ENCODE results near the gene BTG3.

BTG3 gene, protein sequence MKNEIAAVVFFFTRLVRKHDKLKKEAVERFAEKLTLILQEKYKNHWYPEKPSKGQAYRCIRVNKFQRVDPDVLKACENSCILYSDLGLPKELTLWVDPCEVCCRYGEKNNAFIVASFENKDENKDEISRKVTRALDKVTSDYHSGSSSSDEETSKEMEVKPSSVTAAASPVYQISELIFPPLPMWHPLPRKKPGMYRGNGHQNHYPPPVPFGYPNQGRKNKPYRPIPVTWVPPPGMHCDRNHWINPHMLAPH

DNA sequence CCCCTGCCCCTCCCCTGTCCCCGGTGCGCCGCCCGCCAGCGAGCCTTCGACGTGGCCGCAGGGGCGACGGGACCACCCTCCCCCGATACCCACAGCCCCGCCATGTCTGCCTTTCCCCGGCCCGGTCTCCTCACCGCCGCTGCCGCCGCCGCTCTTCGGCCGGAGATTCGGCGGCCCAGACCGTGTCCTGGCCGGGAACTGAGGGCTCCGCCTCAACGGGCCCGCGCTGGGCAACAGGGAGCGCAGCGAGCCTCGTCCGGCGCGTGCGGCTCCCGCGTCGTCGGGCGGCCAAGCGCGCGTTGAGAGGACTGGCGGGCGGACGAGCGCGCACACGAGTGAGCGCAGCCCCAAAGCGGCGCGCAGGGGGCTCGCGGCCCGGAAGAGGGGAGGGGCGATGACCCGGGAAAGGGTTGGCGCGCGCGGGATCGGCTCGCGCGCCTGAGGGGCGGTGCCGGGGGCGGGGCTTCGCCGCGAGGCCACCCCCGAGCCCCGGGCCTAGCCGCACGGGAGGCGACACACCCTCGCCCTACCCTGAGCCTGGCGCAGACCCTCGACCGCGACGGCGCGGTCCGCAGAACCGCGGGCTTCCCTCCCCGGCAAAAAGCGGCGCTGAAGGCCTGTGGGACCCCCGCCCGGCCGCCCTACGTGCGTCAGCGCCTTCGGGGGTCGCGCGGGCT, at the start of gene BTG3:
TSS of gene BTG3 (minus strand) at position 337 of the 677 bp plus-strand sequence. CDS start 3,757 bp downstream, outside the sequence.
- DNase-seq (ENCODE audit: low read depth) = peak; percentile 66

DNA sequence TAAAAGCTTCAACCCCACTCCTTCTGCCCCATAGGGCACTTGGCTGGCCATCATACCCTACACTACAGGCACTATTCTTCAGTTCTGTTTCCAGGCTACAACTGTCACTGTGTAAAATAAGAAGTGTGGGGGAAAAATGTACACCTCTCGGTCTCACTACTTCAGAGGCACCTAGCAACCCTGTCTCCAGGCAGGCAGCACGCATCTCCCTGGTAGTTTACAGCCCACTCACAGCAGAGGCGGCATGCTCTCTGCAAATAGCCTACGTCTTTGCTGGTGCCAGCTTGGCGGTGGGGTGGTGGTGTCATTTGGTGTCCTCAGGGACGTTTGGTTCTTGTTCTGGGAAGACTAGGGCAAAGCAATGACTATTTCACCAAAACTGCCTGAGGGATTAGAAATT, 48.2 kb upstream of the BTG3 start:
- DNase-seq (ENCODE audit: low read depth) = no peak

DNA sequence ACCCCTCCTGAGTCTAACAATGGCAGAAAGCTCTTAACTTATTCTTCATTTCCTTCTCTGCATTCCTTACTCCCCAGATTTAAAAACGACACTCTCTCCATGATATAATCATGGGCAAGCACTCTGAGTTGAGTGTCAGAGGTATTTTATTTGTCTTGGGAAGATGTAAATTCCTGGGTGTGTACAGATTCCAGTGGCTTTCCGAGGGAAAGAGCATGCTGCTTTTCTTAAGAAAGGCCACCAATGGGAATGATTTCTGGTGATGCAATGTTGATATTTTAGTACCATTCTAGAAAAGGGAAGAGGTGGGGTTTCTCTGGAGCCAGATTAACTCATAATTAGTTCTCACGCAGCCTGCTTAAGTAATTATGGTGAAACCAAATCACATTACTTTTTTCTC, 47.8 kb upstream of the BTG3 start:
- no peak for DNase-seq (ENCODE audit: low read depth)

DNA sequence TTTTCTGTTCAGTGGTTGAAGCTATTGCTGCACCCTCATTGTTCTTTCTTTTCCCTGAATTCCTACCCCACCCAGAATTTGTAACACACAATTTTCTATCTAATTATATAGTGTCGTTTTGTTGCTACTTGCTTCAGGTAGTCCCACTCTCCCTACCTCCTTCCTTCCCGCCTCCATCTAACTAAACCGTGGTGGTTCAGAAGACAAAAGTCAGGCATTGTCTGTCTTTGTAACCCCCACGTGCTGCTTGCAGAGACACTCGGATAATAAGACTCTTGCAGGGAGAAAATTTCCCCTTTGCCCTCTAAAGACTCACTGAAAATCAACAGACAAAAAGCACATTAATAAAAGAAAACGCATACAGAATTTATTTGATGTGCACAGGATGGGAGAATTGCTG, 46.2 kb upstream of the BTG3 start:
- DNase-seq (ENCODE audit: low read depth) = no peak

DNA sequence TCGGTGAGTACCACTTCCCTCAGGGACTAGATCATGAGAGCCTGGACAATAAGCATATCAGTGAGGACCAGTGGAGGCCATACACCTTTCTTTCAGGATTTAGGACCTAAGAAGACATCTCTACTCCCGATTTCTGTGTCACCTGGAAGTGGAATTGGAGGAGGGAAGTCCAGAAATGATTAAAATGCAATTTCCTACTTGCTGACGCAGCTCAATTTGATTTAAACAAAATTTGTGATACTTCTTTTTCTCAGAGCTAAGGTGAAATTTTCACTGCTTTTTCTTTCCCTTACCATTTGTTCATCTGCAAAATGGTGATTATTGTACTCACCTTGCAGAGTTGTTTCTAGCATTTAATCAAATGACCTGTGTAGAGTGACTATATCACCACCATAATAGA, 38.8 kb upstream of the BTG3 start:
- DNase-seq (ENCODE audit: low read depth) = no peak

DNA sequence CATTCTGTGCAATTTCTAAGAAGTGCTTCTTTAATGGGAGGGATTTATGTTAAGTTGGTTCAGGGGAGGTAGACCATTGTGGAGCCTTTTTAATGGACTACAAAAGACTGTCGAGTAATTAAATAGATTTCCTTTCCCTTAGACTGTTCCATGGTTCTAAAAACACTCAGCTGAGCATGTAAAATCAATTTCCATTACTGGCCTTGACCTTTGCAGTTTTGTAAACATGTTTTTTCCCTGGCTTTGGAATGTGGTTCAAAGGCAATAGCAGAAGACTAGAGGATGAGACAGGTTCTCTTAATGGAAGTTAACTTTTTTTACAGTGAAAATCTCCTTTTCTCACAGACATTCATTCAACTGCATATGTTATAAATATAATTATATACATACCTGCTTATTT, 37.6 kb upstream of the BTG3 start:
- no peak for DNase-seq (ENCODE audit: low read depth)

DNA sequence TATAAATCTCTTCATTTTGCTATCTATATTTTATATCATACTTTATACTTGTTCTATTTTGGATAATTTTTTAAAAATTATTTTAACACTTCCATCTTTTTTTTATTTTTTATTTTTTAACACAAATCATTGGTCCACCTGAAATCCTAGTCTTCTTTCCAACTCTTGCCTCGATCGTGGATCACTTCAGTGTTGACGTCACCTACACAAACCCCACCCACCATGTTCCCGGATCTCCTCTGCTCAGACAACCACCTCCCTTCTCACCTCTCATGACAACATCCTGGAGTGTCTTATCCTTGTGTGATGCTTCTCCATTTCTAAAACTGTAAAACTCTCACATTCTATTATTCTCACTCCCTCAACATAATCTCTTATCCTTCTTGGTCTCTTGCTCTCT, 34.1 kb upstream of the BTG3 start:
- DNase-seq (ENCODE audit: low read depth) = no peak

DNA sequence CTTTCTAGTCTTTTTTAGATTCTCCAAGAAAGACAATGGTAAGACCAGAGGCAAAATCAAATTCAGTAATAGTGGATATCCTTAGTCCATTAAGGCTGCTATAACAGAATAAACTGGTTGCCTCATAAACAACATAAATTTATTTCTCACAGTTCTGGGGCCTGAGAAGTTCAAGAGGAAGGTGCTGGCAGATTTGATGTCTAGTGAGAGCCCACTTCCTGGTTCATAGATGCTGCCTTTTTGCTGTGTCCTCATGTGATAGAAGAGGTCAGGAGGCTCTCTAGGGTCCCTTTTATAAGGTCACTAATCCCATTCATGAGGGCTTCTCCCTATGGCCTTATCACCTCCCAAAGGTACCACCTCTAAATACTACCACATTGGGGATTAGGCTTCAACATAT, 31.5 kb upstream of the BTG3 start:
- no peak for DNase-seq (ENCODE audit: low read depth)

DNA sequence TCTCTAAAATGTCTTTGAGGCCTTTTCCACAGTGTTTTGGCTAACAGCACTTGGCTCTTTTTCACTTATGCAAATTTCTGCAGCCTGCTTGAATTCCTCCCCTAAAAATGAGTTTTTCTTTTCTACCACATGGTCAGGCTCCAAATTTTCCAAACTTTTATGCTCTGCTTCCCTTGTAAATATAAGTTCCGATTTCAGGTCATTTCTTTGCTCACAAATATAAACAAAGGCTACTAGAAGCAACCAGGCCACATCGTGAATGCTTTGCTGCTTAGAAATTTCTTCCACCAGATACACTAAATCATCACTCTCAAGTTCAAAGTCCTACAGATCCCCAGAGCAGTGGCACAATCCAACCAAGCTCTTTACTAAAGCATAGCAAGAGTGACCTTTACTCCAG, 28.1 kb upstream of the BTG3 start:
- DNase-seq (ENCODE audit: low read depth) = no peak

DNA sequence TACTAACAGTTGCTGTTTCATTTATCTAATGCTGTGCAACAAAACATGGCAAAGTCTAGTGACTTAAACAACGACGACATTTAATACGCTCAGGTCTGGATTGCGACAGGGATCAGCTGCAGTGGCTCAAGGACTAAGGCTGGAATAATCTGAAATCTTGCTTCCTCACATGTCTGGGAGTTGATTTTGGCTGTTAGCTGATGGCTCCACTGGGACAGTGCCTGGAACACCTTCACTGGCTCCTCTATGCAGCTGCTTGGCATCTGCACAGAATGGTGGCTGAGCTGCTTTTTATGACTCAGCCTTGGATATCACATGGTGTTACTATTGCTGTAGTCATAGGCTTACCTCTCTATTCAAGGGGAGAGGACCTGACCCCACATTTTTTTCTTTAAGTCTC, 24.0 kb upstream of the BTG3 start:
- DNase-seq (ENCODE audit: low read depth) = no peak

DNA sequence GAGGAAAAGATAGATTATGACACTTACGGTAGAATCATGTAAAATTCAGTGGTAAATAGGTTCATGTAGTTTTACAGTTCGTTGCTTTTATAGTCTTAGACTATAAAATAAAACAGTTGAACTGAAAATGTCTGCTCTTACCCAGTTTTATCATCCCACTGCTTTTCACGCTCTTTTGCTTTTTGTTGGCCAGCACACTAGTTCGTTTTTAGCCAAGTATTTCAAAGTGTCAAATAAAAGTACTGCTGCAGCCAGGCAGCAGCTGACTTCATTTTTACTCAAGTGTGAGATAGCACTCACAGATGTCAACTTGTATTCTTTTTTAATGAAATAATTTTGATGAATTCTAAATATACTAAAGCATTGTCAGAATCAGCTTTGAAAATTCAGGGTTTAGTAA, 18.5 kb upstream of the BTG3 start:
- DNase-seq (ENCODE audit: low read depth) = no peak

DNA sequence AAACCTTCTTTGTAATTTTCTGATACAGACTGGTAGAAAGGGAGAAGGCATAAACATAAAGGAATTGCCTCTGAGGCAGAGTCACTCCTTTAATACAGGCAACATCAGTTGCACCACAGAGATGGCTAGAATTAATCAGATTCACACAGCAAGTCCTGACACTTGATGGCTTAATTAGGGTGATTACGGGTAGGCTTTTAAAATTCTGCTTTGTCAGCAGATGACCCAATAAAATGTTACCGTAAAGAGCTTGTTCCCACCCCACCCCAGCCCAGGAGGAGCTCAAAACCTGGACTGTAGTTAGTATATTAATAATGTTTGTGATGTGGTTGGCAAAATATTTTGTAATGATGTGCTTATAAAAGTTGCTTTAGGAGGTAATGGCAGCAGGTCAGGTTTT, 9.3 kb upstream of the BTG3 start:
- DNase-seq (ENCODE audit: low read depth) = no peak

DNA sequence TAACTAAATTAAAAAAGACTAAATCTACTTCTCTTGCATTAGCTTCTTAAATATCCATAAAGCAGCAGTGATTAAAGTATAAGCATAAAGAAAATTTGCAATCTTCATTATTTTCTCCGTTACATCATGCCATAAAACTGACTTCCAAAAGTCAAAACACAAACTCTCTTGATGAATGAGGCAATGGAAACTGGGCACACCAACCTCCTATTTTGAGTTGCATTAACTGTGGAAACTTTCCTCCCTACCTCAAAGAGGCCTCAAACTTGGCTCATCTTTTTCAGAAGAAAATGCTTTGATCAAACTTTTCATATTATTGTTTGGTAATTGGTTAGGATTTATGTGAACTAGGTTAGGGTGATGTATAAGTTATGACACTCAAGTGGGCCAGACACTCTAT, 4.1 kb upstream of the BTG3 start:
- no peak for DNase-seq (ENCODE audit: low read depth)

DNA sequence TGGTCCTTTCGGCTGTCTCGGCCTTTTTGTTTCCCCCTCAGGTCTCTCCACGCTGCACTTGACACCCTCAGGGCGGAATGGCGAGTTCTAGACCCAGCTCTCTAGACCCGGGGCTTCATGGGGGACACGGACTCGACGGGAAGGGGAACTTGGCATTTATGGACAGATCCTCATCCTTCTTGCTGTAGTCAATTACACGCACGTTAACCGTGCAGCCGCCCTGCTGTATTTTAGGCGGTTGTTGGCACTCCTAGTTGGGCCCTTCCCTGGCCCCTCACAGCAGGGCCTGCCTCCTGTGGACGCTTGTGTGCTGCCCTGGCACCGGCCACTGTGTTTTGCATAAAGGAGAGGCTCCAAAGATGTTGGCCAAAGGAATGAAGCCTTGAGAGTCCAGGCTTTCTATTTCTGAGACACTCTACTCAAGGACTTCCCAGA, 558 bp upstream of the BTG3 start:
- no peak for DNase-seq (ENCODE audit: low read depth)

DNA sequence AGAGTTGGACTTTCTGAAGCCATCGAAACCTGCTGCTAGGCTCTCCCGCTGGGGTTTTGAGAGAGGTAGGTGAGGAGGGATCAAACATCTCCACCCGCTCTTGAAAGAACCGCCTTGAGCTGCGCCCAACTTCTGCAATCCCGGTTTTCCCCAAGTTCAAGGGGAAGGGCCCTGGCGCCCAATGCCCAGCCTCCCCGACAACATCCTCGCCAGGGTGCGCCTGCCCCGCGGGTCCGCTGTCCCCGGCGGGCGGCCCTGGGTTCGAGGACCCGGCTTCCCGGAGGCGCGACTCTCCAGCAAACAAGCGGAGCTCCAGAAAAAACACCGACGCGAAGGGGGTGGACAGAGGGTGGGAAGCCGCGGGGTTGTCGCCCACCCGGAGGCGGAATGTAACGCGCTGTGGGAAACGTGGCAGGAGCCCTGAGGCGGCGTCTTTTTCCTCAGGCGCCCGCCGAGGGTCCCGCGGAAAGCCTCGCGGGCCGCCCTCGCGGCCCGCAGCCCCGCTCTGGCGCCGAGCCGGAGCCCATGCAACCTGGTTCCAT, 607 bp downstream of the BTG3 start:
- DNase-seq (ENCODE audit: low read depth) = no peak

DNA sequence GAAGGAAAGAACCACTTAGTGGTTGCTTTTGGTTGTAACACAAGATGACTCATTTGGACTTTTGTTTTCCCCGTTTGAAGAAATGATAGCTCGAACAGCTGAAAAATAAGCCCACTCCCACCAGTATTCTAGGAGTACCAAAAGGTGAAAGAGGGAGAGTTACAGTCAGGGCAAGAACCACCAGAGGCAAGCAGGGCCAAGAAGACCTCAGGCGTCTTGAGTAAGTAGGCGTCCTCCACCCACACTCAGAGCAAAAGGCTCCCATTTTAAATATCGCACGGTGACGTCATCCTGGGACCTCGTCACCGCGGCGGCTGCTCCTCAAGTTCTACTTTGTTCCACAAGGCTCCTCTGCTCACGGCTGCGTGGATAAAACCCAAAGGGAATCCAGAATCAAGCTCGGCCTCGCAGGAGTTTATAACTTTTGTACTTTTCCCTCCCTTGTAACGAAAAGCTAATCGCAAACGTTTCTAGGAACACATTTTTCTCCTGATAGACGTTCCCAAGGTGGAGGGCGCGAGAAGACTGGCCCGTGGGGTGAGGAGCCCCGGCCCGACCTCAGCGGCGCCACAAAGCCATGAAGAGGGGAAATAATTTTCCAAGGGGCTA, 1.2 kb downstream of the BTG3 start:
- DNase-seq (ENCODE audit: low read depth) = peak; percentile 62

DNA sequence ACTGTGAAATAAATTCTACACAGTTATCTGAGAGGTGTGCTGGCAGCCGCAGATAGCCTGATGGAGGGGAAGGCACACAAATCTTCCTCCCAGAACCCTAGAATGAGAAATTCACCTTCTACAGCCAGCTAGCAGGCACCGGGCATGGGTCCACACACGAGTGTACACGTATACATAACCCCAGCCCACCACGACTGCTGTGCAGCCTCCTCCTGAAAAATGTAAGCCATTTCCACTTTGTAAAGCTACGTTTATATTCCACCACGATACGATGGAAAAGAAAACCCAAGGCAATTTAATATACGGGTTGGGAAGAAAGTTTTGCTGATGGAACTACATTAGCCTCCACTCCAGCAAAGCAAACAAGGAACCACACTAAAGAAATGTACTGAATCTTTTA, 1.8 kb downstream of the BTG3 start:
- no peak for DNase-seq (ENCODE audit: low read depth)

DNA sequence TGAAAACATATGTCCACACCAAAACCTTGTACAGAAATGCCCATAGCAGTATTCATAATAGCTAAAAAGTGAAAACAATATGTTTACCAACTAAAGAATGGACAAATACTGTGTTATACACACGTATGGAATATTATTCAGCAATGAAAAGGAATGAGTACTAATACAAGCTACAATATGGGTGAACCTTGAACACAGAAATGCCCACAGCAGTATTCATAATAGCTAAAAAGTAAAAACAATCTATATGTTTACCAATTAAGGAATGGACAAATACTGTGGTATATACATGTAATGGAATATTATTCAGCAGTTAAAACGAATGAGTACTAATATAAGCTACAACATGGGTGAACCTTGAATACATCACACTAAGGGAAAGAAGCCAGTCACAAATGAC, 3.0 kb downstream of the BTG3 start:
- DNase-seq (ENCODE audit: low read depth) = no peak

DNA sequence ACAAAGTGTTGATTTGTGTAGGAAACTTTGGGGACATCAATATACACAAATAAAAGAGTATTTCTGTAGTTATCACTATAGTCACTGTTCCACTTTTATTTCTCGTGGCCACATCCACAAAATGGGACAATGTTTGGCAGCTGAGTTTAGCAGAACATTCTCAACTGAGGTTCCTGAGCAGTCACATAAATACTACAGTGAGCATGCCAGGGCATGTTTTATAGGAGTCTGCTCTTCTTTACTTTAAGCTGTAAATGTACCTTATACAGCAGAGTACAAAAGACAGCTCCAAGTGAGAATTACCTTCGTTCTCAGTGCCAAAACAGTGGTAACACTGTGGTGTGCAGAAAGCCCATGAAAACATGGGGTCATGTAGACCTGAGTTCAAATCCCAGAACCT, 5.0 kb downstream of the BTG3 start:
- DNase-seq (ENCODE audit: low read depth) = no peak

DNA sequence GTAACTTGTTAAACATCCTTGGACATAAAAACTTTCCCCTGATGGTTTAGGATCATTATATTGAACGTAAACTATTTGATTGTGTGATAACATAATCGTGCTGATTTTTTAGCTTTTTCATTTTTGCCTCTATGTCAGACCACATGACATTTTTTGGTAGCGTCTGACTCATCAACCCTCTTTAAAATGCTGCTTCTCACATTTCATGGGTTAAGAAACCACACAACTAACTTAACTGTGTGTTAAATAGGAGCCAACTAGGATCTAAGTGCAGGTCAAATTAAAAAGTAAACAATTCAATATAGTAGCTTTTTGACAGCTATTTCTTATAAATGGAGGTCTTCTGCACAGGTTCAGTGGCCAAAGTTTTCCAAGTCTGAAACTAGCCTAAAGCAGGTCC, 9.8 kb downstream of the BTG3 start:
- no peak for DNase-seq (ENCODE audit: low read depth)

DNA sequence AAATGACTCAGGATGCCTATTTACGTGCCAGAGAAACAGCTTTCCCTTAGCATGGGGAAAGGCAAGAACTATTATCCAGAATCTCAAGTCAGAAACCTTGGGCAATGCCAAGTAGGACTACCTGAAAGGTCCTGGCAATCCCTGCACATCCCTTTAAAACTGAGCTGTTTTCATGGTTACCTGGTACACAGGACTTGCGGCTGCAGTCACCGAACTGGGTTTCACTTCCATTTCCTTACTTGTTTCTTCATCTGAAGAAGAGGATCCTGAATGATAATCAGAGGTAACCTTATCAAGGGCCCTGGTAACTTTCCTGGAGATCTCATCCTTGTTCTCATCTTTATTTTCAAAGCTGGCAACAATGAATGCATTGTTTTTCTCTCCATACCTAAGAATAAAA, 14.3 kb downstream of the BTG3 start:
- no peak for DNase-seq (ENCODE audit: low read depth)

DNA sequence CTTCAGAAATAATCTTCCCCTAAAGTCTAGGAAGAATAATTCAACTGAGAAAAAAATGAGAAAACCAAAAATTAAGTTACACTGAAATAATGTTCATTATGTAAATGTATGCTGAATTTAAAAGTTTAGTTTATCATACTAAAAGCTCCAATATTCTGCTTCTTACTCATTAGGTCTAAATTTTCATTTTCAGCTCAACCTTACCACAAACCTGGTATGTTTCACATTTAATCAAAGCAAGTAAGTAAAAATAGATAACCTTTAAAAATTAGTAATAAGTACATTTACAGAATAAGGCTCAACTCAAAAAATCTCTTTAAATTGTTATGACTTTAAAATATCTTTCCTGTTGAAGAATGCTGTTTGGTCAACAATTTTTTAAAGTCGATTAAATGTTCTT, 15.0 kb downstream of the BTG3 start:
- DNase-seq (ENCODE audit: low read depth) = no peak

DNA sequence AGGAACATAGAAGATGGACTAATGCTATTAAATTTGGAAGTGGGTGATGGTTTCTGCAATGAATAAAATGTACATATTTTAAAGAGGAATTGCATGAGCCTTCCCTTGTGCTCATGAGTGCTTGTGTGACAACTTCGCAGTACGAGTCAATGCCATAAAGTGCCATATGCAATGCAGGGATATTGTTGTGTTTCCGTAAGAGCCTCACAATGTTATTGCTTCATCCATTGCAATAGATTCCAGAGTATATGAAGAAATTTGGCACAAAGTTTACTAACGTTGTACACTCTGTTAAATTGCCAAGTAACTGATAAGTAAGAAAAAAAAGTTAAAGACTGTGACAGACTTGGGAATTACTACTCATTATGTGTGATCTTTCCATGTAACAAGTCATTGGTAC, 22.3 kb downstream of the BTG3 start:
- DNase-seq (ENCODE audit: low read depth) = no peak

All from T-helper 22 cell (primary cell).